Gastrocnemius medialis (tissue), 4 donors: ENCODE measurements around the gene C13orf46. TPM values are rescaled to one million over a fixed set of nuclear protein-coding genes. Genes with fewer than 3 reads are reported as not detected.

ENCODE experiments used
- ATAC-seq, 2 donors: fragments of 150-250 bp; one replicate each; pipeline ENCODE4 v1.9.1; 2016
- DNase-seq, 2 donors: peaks; one replicate each; pipeline ENCODE4 v3.0.0-alpha.2; 2019
- H3K27ac ChIP-seq, 4 donors: fragments of 200-600 bp; sonication (generic); 1 replicate in 1 of 4; 2 replicates in 3 of 4; pipeline ENCODE4 v1.5.1; 2016 to 2018; ENCODE audit warnings: mild to moderate bottlenecking in 2 of 4, moderate library complexity in 1 of 4
- H3K27me3 ChIP-seq, 3 donors: fragments of 200-600 bp; sonication (generic) in 2 of 3; 1 replicate in 1 of 3; 2 replicates in 2 of 3; pipeline versions ENCODE4 v1.5.1 to v1.6.0; 2016 to 2019; ENCODE audit warnings: mild to moderate bottlenecking in 1 of 3, moderate library complexity in 1 of 3
- H3K36me3 ChIP-seq, 2 donors: fragments of 200-600 bp; sonication (generic) in 1 of 2; one replicate each; pipeline ENCODE4 v1.5.1; 2017 to 2018
- H3K4me1 ChIP-seq, 2 donors: fragments of 200-600 bp; sonication (generic) in 1 of 2; one replicate each; pipeline ENCODE4 v1.5.1; 2016 to 2017; ENCODE audit warnings: mild to moderate bottlenecking in 2 of 2
- H3K4me3 ChIP-seq, 4 donors: fragments of 200-600 bp; sonication (generic) in 3 of 4; 1 replicate in 1 of 4; 2 replicates in 3 of 4; pipeline ENCODE4 v1.5.1; 2016 to 2019; ENCODE audit warnings: mild to moderate bottlenecking in 2 of 4
- H3K9me3 ChIP-seq, 3 donors: fragments of 200-600 bp; sonication (generic) in 2 of 3; 1 replicate in 1 of 3; 2 replicates in 2 of 3; pipeline ENCODE4 v1.5.1; 2016 to 2019
- CTCF ChIP-seq, 5 experiments: fragments of 450-650 bp in 3 of 5; fragments of 200-600 bp in 2 of 5; sonication (generic) in 2 of 5; IDR thresholded peaks in 4 of 5; conservative IDR thresholded peaks in 1 of 5; 1 replicate in 4 of 5; 2 replicates in 1 of 5; pipeline ENCODE4 v1.5.1; 2016 to 2019; ENCODE audit warnings: antibody characterized with exemption in 5 of 5, mild to moderate bottlenecking in 3 of 5, moderate library complexity in 3 of 5
- POLR2A ChIP-seq, 2 donors: fragments of 450-650 bp; IDR thresholded peaks; one replicate each; pipeline ENCODE4 v1.6.1; 2017; ENCODE audit warnings: antibody characterized with exemption in 2 of 2, mild to moderate bottlenecking in 2 of 2, moderate library complexity in 2 of 2
- in situ Hi-C, 4 donors: fragments of 200-750 bp; cut with MboI; loops; one replicate each; pipeline versions ENCODE4 v1.15.0 to v1.8.0; 2017; ENCODE audit warnings: low sequenced_read_pairs in 4 of 4
- intact Hi-C: fragments of 100-400 bp; cut with DNase I; formaldehyde crosslinking; loops from one replicate; pipeline ENCODE4 v1.15.1; 2023; ENCODE audit warnings: low total_unique reads
- total RNA-seq, 4 donors: library from RNA; depleted of rRNA; stranded (reverse); fragments of >200 nt; gene quantifications; one replicate each; pipeline versions ENCODE4 v1.1.0 to v1.2.3, GENCODE V29; 2016

Gene C13orf46
- total RNA-seq, 4 donors from 2014 or later = 0.10 to 0.69 (median 0.15) TPM; not detected in 1

GRCh38 chr13:113935001-113935844 lies 38.7 kb downstream of the C13orf46 start:
- Histone ChIP-seq H3K9me3 (no peaks in the 10 kb centered on the region), H3K4me3 (no peak overlapping the region), H3K27me3 (peaks cover 0 to 15% (median 9%) of the 10 kb centered on the region in 3 donors), H3K4me1 (peaks cover 0 to 6% of the 10 kb centered on the region in 2 donors), H3K27ac (peak overlapping the region in 1 of 4 donors; percentile 14), H3K36me3 (no peaks in the 10 kb centered on the region)
- ATAC-seq (no peak), DNase-seq (no peak)
- intact Hi-C loops (no loop called here), in situ Hi-C loops (no loop called here)
- no peak for TF ChIP-seq POLR2A (IDR thresholded peaks at IDR 0.05)
- TF ChIP-seq CTCF (IDR thresholded peaks at IDR 0.05 in 4 of 5, conservative IDR thresholded peaks at IDR 0.05 in 1 of 5) = no peak

GRCh38 chr13:113934576-113934975 lies 39.3 kb downstream of the C13orf46 start:
- Histone ChIP-seq H3K27me3 (peaks cover 0 to 9% (median 9%) of the 10 kb centered on the region in 3 donors), H3K4me1 (peaks cover 5 to 12% of the 10 kb centered on the region in 2 donors), H3K4me3 (no peak overlapping the region), H3K27ac (no peak overlapping the region), H3K9me3 (no peaks in the 10 kb centered on the region), H3K36me3 (no peaks in the 10 kb centered on the region)
- ATAC-seq (no peak), DNase-seq (no peak)
- intact Hi-C loops = no loop called here
- TF ChIP-seq CTCF (IDR thresholded peaks at IDR 0.05 in 4 of 5, conservative IDR thresholded peaks at IDR 0.05 in 1 of 5) (no peak), POLR2A (IDR thresholded peaks at IDR 0.05) (no peak)
- in situ Hi-C loops = no loop called here

GRCh38 chr13:113933901-113934300 lies 40.0 kb downstream of the C13orf46 start:
- Histone ChIP-seq H3K36me3 (no peaks in the 10 kb centered on the region), H3K4me1 (peaks cover 12 to 18% of the 10 kb centered on the region in 2 donors), H3K27ac (no peak overlapping the region), H3K27me3 (peaks cover 0 to 7% (median 2%) of the 10 kb centered on the region in 3 donors), H3K9me3 (no peaks in the 10 kb centered on the region), H3K4me3 (no peak overlapping the region)
- ATAC-seq = no peak
- TF ChIP-seq CTCF (IDR thresholded peaks at IDR 0.05 in 4 of 5, conservative IDR thresholded peaks at IDR 0.05 in 1 of 5) (no peak), POLR2A (IDR thresholded peaks at IDR 0.05) (no peak)
- in situ Hi-C loops = no loop called here
- peak in 1 of 2 donors; percentile 0 for DNase-seq
- intact Hi-C loops = no loop called here

GRCh38 chr13:113931841-113932459 lies 41.9 kb downstream of the C13orf46 start:
- H3K4me1 ChIP-seq = peaks cover 28 to 36% of the 10 kb centered on the region in 2 donors
- ATAC-seq = no peak
- in situ Hi-C loops = no loop called here

More at GRCh38 chr13:113931841-113932459, 41.9 kb downstream of the C13orf46 start:
- H3K4me3 ChIP-seq = no peak overlapping the region
- H3K36me3 ChIP-seq = no peaks in the 10 kb centered on the region
- no peaks in the 10 kb centered on the region for H3K27me3 ChIP-seq
- H3K27ac ChIP-seq = no peak overlapping the region
- TF ChIP-seq POLR2A (IDR thresholded peaks at IDR 0.05) (no peak), CTCF (IDR thresholded peaks at IDR 0.05 in 4 of 5, conservative IDR thresholded peaks at IDR 0.05 in 1 of 5) (no peak)
- peak; percentile 1 to 11 for DNase-seq
- H3K9me3 ChIP-seq = no peaks in the 10 kb centered on the region
- intact Hi-C loops = no loop called here
